ENCODE results near the gene FAM177B. TPM values are rescaled to one million over a fixed set of nuclear protein-coding genes. Genes with fewer than 3 reads are reported as not detected.
"Not testable (repeated sequence)": the region's sequence is repeated elsewhere in the genome, so short reads cannot be mapped to it uniquely, and the experiment has no call there.

The FAM177B gene
- total and polyA plus RNA-seq, 2 donors from 2014 or later, result 1.1 TPM; not detected in 1

GRCh38 chr1:222739465-222739864 lies 2.5 kb downstream of the FAM177B start:
- no peak for DNase-seq
- intact Hi-C loops (cut with DNase I), result no loop called here
- no peak for FAIRE-seq
- Histone ChIP-seq H3K4me3 (ENCODE audit: low read length in 3 of 3) (no peak overlapping the region), H3K36me3 (ENCODE audit: control insufficient read depth in 2 of 3, insufficient read depth in 3 of 3, low read length in 3 of 3) (peaks cover 0 to 7% (median 4%) of the 10 kb centered on the region in 3 donors), H3K27me3 (ENCODE audit: control insufficient read depth, insufficient read depth, low read length) (no peaks in the 10 kb centered on the region), H3K9ac (ENCODE audit: low read length in 3 of 3) (no peak overlapping the region), H3K27ac (ENCODE audit: low read depth in 2 of 2, low read length in 2 of 2) (no peak overlapping the region), H3K4me1 (ENCODE audit: control insufficient read depth in 2 of 3, insufficient read depth in 2 of 3, low read depth in 1 of 3, low read length in 3 of 3) (no peaks in the 10 kb centered on the region), H3K9me3 (ENCODE audit: control insufficient read depth in 2 of 3, insufficient read depth in 1 of 3, low read length in 3 of 3) (no peaks in the 10 kb centered on the region)
- TF ChIP-seq, protein P1, sequence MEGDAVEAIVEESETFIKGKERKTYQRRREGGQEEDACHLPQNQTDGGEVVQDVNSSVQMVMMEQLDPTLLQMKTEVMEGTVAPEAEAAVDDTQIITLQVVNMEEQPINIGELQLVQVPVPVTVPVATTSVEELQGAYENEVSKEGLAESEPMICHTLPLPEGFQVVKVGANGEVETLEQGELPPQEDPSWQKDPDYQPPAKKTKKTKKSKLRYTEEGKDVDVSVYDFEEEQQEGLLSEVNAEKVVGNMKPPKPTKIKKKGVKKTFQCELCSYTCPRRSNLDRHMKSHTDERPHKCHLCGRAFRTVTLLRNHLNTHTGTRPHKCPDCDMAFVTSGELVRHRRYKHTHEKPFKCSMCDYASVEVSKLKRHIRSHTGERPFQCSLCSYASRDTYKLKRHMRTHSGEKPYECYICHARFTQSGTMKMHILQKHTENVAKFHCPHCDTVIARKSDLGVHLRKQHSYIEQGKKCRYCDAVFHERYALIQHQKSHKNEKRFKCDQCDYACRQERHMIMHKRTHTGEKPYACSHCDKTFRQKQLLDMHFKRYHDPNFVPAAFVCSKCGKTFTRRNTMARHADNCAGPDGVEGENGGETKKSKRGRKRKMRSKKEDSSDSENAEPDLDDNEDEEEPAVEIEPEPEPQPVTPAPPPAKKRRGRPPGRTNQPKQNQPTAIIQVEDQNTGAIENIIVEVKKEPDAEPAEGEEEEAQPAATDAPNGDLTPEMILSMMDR (IDR thresholded peaks at IDR 0.05; ENCODE audit: borderline replicate concordance, extremely low read depth, insufficient read depth), result no peak

GRCh38 chr1:222739929-222740328 lies 2.9 kb downstream of the FAM177B start:
- Histone ChIP-seq H3K27ac (ENCODE audit: low read depth in 2 of 2, low read length in 2 of 2) (no peak overlapping the region), H3K36me3 (ENCODE audit: control insufficient read depth in 2 of 3, insufficient read depth in 3 of 3, low read length in 3 of 3) (peaks cover 0 to 7% (median 2%) of the 10 kb centered on the region in 3 donors), H3K9ac (ENCODE audit: low read length in 3 of 3) (no peak overlapping the region), H3K4me1 (ENCODE audit: control insufficient read depth in 2 of 3, insufficient read depth in 2 of 3, low read depth in 1 of 3, low read length in 3 of 3) (no peaks in the 10 kb centered on the region), H3K27me3 (ENCODE audit: control insufficient read depth, insufficient read depth, low read length) (no peaks in the 10 kb centered on the region), H3K4me3 (ENCODE audit: low read length in 3 of 3) (no peak overlapping the region), H3K9me3 (ENCODE audit: control insufficient read depth in 2 of 3, insufficient read depth in 1 of 3, low read length in 3 of 3) (no peaks in the 10 kb centered on the region)
- TF ChIP-seq, protein P1 (IDR thresholded peaks at IDR 0.05; ENCODE audit: borderline replicate concordance, extremely low read depth, insufficient read depth), result no peak
- DNase-seq, result no peak
- intact Hi-C loops (cut with DNase I), result no loop called here
- no peak for FAIRE-seq

DNA sequence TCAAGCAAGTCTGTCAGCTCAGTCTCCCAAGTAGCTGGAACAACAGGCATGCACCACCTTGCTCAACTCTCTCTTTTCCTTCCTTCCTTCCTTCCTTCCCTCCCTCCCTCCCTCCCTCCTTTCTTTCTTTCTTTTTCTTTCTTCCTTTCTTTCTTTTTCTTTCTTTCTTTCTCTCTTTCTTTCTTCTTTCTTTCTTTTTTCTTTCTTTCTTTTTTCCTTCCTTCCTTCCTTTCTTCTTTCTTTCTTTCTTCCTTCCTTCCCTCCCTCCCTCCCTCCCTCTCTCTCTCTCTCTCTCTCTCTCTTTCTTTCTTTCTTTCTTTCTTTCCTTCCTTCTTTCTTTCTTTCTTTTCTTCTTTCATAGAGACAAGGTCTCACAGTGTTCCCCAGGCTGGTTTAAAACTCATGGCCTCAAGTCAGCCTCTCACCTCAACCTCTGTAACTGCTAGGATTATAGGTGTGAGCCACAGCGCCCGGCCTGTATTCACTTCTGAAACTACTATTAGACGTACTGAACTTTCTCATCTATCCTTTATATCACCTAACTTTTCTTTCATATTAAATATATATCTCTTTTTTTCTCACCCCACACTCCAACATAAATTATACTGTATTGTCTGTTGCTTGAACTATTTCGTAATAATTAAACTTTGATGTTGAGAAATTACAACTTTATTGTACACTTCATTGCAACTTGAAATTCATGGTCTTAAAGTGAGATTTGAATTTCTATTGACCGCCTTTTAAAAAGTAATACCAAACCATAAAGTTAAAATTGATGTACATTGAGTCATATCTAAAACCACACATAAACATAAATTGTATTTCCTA lies 4.8 kb downstream of the FAM177B start:
- intact Hi-C loops (cut with DNase I); DNase-seq; FAIRE-seq: not testable (repeated sequence)

DNA sequence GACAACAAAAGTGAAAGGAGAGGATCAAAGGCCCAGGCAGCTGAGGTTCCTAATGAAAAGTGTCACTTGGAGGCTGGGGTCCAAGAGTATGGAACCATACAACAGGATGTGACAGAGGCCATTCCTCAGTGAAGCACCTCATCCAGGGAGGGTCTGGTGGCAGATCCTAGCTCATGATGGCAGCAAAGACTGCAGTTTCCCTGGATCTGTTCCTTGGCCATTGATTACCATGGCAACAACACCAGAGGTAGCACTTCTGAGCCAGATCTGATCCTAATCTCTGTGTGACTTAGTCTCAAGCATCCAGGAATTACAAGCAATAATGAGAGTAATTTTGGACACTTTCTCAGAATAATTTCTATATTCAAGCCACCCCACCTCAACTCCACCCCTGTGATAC lies 12.9 kb downstream of the FAM177B start:
- intact Hi-C loops (cut with DNase I), result no loop called here
- FAIRE-seq (no peak), DNase-seq (peak in 2 of 5 donors; percentile 16 to 19)
- no peaks in the 10 kb centered on the region for H3K27me3 ChIP-seq (ENCODE audit: control insufficient read depth, insufficient read depth, low read length)
- no peak overlapping the region for H3K27ac ChIP-seq (ENCODE audit: low read depth in 2 of 2, low read length in 2 of 2)
- H3K36me3 ChIP-seq (ENCODE audit: control insufficient read depth in 2 of 3, insufficient read depth in 3 of 3, low read length in 3 of 3), result no peaks in the 10 kb centered on the region
- TF ChIP-seq, protein P1 (IDR thresholded peaks at IDR 0.05; ENCODE audit: borderline replicate concordance, extremely low read depth, insufficient read depth), result no peak
- peaks cover 0 to 3% (median 0%) of the 10 kb centered on the region in 3 donors for H3K4me1 ChIP-seq (ENCODE audit: control insufficient read depth in 2 of 3, insufficient read depth in 2 of 3, low read depth in 1 of 3, low read length in 3 of 3)
- no peaks in the 10 kb centered on the region for H3K9me3 ChIP-seq (ENCODE audit: control insufficient read depth in 2 of 3, insufficient read depth in 1 of 3, low read length in 3 of 3)
- H3K4me3 ChIP-seq (ENCODE audit: low read length in 3 of 3), result no peak overlapping the region
- H3K9ac ChIP-seq (ENCODE audit: low read length in 3 of 3), result no peak overlapping the region

More for the DNA sequence above, 4.8 kb downstream of the FAM177B start:
- H3K9ac ChIP-seq (ENCODE audit: low read length in 3 of 3); H3K27ac ChIP-seq (ENCODE audit: low read depth in 2 of 2, low read length in 2 of 2); H3K4me3 ChIP-seq (ENCODE audit: low read length in 3 of 3); H3K9me3 ChIP-seq (ENCODE audit: control insufficient read depth in 2 of 3, insufficient read depth in 1 of 3, low read length in 3 of 3); H3K36me3 ChIP-seq (ENCODE audit: control insufficient read depth in 2 of 3, insufficient read depth in 3 of 3, low read length in 3 of 3); H3K4me1 ChIP-seq (ENCODE audit: control insufficient read depth in 2 of 3, insufficient read depth in 2 of 3, low read depth in 1 of 3, low read length in 3 of 3); H3K27me3 ChIP-seq (ENCODE audit: control insufficient read depth, insufficient read depth, low read length): not testable (repeated sequence)
